Gastrocnemius medialis (tissue), 4 donors: ENCODE results near the gene GIMAP4. TPM values are rescaled to one million over a fixed set of nuclear protein-coding genes. Genes with fewer than 3 reads are reported as not detected.
"Not testable (repeated sequence)": the region's sequence is repeated elsewhere in the genome, so short reads cannot be mapped to it uniquely, and the experiment has no call there.

ENCODE experiments used
- ATAC-seq, 2 donors: fragments of 150-250 bp; one replicate each; pipeline ENCODE4 v1.9.1; 2016
- DNase-seq, 2 donors: peaks; one replicate each; pipeline ENCODE4 v3.0.0-alpha.2; 2019
- H3K27ac ChIP-seq, 4 donors: fragments of 200-600 bp; sonication (generic); 1 replicate in 1 of 4; 2 replicates in 3 of 4; pipeline ENCODE4 v1.5.1; 2016 to 2018; ENCODE audit warnings: mild to moderate bottlenecking in 2 of 4, moderate library complexity in 1 of 4
- H3K27me3 ChIP-seq, 3 donors: fragments of 200-600 bp; sonication (generic) in 2 of 3; 1 replicate in 1 of 3; 2 replicates in 2 of 3; pipeline versions ENCODE4 v1.5.1 to v1.6.0; 2016 to 2019; ENCODE audit warnings: mild to moderate bottlenecking in 1 of 3, moderate library complexity in 1 of 3
- H3K36me3 ChIP-seq, 2 donors: fragments of 200-600 bp; sonication (generic) in 1 of 2; one replicate each; pipeline ENCODE4 v1.5.1; 2017 to 2018
- H3K4me1 ChIP-seq, 2 donors: fragments of 200-600 bp; sonication (generic) in 1 of 2; one replicate each; pipeline ENCODE4 v1.5.1; 2016 to 2017; ENCODE audit warnings: mild to moderate bottlenecking in 2 of 2
- H3K4me3 ChIP-seq, 4 donors: fragments of 200-600 bp; sonication (generic) in 3 of 4; 1 replicate in 1 of 4; 2 replicates in 3 of 4; pipeline ENCODE4 v1.5.1; 2016 to 2019; ENCODE audit warnings: mild to moderate bottlenecking in 2 of 4
- H3K9me3 ChIP-seq, 3 donors: fragments of 200-600 bp; sonication (generic) in 2 of 3; 1 replicate in 1 of 3; 2 replicates in 2 of 3; pipeline ENCODE4 v1.5.1; 2016 to 2019
- POLR2A ChIP-seq, 2 donors: fragments of 450-650 bp; IDR thresholded peaks; one replicate each; pipeline ENCODE4 v1.6.1; 2017; ENCODE audit warnings: antibody characterized with exemption in 2 of 2, mild to moderate bottlenecking in 2 of 2, moderate library complexity in 2 of 2
- in situ Hi-C, 4 donors: fragments of 200-750 bp; cut with MboI; loops; one replicate each; pipeline versions ENCODE4 v1.15.0 to v1.8.0; 2017; ENCODE audit warnings: low sequenced_read_pairs in 4 of 4
- intact Hi-C: fragments of 100-400 bp; cut with DNase I; formaldehyde crosslinking; loops from one replicate; pipeline ENCODE4 v1.15.1; 2023; ENCODE audit warnings: low total_unique reads
- total RNA-seq, 4 donors: library from RNA; depleted of rRNA; stranded (reverse); fragments of >200 nt; gene quantifications; one replicate each; pipeline versions ENCODE4 v1.1.0 to v1.2.3, GENCODE V29; 2016
- TF ChIP-seq, protein P1 (sequence below), 5 experiments: fragments of 450-650 bp in 3 of 5; fragments of 200-600 bp in 2 of 5; sonication (generic) in 2 of 5; IDR thresholded peaks in 4 of 5; conservative IDR thresholded peaks in 1 of 5; 1 replicate in 4 of 5; 2 replicates in 1 of 5; pipeline ENCODE4 v1.5.1; 2016 to 2019; ENCODE audit warnings: antibody characterized with exemption in 5 of 5, mild to moderate bottlenecking in 3 of 5, moderate library complexity in 3 of 5

GIMAP4 gene
- total RNA-seq, 4 donors from 2014 or later, result 11.9 to 16.9 (median 15.0) TPM

DNA sequence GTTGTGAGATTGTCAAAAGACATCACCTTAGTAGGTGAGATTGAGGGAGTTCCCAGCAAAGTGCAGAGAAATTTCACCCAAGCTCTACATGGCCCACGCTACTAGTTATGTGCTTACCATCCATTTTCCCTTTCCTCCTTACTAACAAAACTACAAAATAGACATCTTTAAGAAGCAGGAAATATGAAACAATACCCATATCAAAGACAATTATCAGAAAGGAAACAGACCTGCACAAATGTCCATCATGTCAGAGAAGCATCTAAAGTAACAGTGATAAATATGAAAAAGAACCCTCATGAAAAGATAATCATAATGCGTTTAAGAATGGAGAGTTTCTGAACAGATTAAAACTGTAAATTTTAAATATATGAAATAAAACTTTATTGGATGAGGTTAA is 28.2 kb downstream of the GIMAP4 start:
- no peaks in the 10 kb centered on the region for H3K9me3 ChIP-seq
- peak overlapping the region in 2 of 4 donors; percentile 34 to 40 for H3K27ac ChIP-seq
- DNase-seq (no peak), ATAC-seq (no peak)
- no peaks in the 10 kb centered on the region for H3K27me3 ChIP-seq
- H3K36me3 ChIP-seq, result no peaks in the 10 kb centered on the region
- H3K4me1 ChIP-seq, result no peaks in the 10 kb centered on the region
- in situ Hi-C loops (no loop called here), intact Hi-C loops (no loop called here)
- H3K4me3 ChIP-seq, result no peak overlapping the region
- TF ChIP-seq, protein P1, sequence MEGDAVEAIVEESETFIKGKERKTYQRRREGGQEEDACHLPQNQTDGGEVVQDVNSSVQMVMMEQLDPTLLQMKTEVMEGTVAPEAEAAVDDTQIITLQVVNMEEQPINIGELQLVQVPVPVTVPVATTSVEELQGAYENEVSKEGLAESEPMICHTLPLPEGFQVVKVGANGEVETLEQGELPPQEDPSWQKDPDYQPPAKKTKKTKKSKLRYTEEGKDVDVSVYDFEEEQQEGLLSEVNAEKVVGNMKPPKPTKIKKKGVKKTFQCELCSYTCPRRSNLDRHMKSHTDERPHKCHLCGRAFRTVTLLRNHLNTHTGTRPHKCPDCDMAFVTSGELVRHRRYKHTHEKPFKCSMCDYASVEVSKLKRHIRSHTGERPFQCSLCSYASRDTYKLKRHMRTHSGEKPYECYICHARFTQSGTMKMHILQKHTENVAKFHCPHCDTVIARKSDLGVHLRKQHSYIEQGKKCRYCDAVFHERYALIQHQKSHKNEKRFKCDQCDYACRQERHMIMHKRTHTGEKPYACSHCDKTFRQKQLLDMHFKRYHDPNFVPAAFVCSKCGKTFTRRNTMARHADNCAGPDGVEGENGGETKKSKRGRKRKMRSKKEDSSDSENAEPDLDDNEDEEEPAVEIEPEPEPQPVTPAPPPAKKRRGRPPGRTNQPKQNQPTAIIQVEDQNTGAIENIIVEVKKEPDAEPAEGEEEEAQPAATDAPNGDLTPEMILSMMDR (IDR thresholded peaks at IDR 0.05 in 4 of 5, conservative IDR thresholded peaks at IDR 0.05 in 1 of 5), result no peak
- TF ChIP-seq POLR2A (IDR thresholded peaks at IDR 0.05), result no peak

DNA sequence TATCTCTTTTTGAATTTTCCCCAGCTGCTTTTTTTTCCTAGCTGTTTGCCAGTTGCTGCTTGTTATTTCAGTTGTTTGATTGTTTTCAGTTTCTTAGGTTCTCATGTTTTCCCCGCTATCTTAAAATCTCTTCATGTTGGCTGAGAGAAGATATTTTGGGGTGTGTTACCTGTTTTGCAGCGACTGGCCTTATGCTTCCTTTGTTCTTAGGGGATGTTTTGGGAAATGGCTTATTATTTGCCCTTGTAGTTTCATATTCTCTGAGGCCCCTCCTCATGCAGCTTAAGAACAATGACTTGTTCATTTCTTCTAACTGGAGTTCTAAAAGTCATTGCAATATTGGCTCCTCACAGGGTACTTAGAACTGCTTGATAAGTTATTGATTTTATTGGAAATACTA is 36.4 kb downstream of the GIMAP4 start:
- H3K4me1 ChIP-seq, H3K36me3 ChIP-seq, H3K27me3 ChIP-seq, H3K9me3 ChIP-seq, intact Hi-C loops, DNase-seq, H3K4me3 ChIP-seq, in situ Hi-C loops: not testable (repeated sequence)
- peak; percentile 51 to 65 for ATAC-seq
- peak overlapping the region; percentile 10 to 67 (median 41) for H3K27ac ChIP-seq

DNA sequence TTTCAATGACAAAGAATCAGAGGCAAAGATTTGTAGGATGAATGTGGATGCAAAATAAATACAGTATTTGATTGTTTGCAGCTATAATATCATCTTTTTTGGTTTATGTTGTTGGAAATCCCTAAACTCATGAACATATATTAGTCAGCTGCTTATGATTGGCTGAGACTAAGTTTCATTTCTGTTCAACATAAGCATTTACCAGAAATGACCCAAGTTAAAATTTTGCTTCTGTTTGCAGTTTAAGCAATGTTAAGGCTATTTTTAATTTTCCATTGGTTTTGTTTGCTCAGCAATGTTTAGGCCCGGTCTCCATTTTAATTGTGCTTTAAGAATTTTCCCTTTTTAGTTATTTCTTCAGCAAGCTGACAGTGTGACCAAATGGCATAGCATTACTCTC is 43.0 kb downstream of the GIMAP4 start:
- intact Hi-C loops (no loop called here), in situ Hi-C loops (no loop called here)
- Histone ChIP-seq H3K36me3 (no peaks in the 10 kb centered on the region), H3K9me3 (no peaks in the 10 kb centered on the region), H3K4me1 (no peaks in the 10 kb centered on the region), H3K27me3 (no peaks in the 10 kb centered on the region), H3K27ac (peak overlapping the region in 1 of 4 donors; percentile 13), H3K4me3 (no peak overlapping the region)
- ATAC-seq (no peak), DNase-seq (no peak)
- TF ChIP-seq, protein P1 (IDR thresholded peaks at IDR 0.05 in 4 of 5, conservative IDR thresholded peaks at IDR 0.05 in 1 of 5), result no peak
- no peak for TF ChIP-seq POLR2A (IDR thresholded peaks at IDR 0.05)

DNA sequence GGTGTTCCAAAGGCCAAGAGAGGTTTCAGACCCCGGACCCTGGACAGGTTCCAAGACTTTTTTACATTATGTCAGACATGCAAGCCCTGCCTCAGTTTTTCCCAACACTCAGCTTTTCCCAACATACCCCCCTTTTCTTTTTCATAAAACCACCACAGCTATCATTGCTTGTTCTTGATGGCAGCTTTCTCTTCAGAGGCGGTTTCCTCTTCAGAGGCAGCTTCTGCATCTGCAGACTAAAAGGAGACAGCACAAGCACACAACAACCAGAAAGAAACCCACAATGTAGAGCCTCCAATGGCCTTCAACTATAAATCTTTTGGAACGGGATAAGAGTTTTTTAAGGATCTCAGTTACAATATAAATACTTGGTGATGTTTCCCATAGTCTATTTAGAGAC is 45.7 kb downstream of the GIMAP4 start:
- Histone ChIP-seq H3K36me3 (no peaks in the 10 kb centered on the region), H3K4me1 (no peaks in the 10 kb centered on the region), H3K4me3 (no peak overlapping the region), H3K27me3 (no peaks in the 10 kb centered on the region), H3K27ac (no peak overlapping the region), H3K9me3 (no peaks in the 10 kb centered on the region)
- in situ Hi-C loops (no loop called here), intact Hi-C loops (no loop called here)
- DNase-seq (no peak), ATAC-seq (no peak)
- TF ChIP-seq POLR2A (IDR thresholded peaks at IDR 0.05), result no peak
- TF ChIP-seq, protein P1 (IDR thresholded peaks at IDR 0.05 in 4 of 5, conservative IDR thresholded peaks at IDR 0.05 in 1 of 5), result no peak

DNA sequence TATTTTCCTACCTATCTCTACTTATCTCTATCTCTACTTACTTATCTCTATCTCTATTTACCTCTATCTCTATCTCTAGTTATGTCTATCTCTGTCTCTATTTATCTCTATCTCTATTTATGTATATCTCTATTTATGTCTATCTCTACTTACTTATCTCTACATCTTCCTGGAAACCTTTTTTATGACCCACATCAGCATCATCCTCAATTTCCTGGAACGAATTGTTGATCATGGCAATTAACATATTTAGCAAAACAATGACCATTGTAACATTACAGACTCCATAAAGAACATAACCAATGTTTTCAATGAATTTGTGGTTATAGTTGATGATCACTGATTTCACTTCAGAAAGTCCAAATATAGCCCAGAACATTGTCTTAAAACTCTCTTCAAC is 46.7 kb downstream of the GIMAP4 start:
- in situ Hi-C loops (no loop called here), intact Hi-C loops (no loop called here)
- Histone ChIP-seq H3K36me3 (no peaks in the 10 kb centered on the region), H3K4me1 (no peaks in the 10 kb centered on the region), H3K9me3 (no peaks in the 10 kb centered on the region), H3K27ac (no peak overlapping the region), H3K27me3 (no peaks in the 10 kb centered on the region), H3K4me3 (no peak overlapping the region)
- TF ChIP-seq, protein P1 (IDR thresholded peaks at IDR 0.05 in 4 of 5, conservative IDR thresholded peaks at IDR 0.05 in 1 of 5), result no peak
- TF ChIP-seq POLR2A (IDR thresholded peaks at IDR 0.05), result no peak
- ATAC-seq (no peak), DNase-seq (no peak)

DNA sequence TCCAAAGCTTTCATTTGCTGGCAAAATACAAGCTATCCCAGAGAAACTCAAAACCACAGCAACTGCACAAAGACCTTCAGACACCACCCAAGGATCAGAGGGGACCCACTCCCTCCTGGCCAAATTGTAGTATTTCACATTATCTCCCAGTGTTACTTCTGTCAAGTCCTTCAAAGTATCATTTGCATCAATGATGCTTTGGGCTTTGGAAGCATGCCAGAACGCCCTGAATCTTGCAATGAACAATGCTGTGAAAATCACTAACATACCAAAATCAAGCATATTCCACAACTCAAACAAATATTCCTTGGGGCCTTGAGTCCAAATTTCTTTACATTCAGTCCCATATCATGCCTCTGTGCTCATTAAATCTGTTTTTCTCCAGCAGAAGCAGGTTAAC is 47.2 kb downstream of the GIMAP4 start:
- H3K27ac ChIP-seq, in situ Hi-C loops: not testable (repeated sequence)

DNA sequence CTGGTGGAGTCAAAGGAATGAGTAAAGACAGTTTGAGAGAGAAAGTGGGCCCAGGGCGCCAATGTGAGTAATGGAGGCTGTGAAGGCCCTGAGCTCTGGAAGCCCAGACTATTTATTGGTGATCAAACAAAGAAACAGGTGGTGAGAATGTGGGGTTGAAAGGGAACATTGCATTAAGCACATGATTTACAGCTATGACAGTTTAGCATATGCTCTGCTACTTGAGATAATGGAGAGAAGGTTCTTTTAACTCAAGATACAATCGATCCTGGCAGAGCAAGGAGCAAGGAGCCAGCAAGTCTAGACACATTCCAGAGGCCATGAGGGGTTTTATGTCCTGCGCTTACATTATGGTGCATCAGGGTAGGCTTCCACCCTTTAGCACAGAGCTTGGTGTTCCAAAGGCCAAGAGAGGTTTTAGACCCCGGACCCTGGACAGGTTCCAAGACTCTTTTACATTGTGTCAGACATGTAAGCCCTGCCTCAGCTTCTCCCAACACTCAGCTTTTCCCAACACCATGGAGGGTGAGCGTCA is 48.1 kb downstream of the GIMAP4 start:
- H3K27ac ChIP-seq, H3K27me3 ChIP-seq, in situ Hi-C loops, H3K36me3 ChIP-seq, H3K9me3 ChIP-seq, intact Hi-C loops, H3K4me1 ChIP-seq, DNase-seq, H3K4me3 ChIP-seq, ATAC-seq: not testable (repeated sequence)

More for the DNA sequence above, 47.2 kb downstream of the GIMAP4 start:
- intact Hi-C loops, DNase-seq, ATAC-seq, H3K27me3 ChIP-seq, H3K4me3 ChIP-seq, H3K4me1 ChIP-seq, H3K9me3 ChIP-seq, H3K36me3 ChIP-seq: not testable (repeated sequence)
